Activated CD4-positive, alpha-beta T cell treated with anti-CD3 and anti-CD28 coated beads for 24 hours (primary cell): ENCODE measurements around the gene NR2F1.

Experiments used
- DNase-seq, 2 donors: peaks; one replicate each; pipeline ENCODE4 v3.0.0-alpha.2; 2020; ENCODE audit warnings: low read depth in 2 of 2

Gene NR2F1

DNA sequence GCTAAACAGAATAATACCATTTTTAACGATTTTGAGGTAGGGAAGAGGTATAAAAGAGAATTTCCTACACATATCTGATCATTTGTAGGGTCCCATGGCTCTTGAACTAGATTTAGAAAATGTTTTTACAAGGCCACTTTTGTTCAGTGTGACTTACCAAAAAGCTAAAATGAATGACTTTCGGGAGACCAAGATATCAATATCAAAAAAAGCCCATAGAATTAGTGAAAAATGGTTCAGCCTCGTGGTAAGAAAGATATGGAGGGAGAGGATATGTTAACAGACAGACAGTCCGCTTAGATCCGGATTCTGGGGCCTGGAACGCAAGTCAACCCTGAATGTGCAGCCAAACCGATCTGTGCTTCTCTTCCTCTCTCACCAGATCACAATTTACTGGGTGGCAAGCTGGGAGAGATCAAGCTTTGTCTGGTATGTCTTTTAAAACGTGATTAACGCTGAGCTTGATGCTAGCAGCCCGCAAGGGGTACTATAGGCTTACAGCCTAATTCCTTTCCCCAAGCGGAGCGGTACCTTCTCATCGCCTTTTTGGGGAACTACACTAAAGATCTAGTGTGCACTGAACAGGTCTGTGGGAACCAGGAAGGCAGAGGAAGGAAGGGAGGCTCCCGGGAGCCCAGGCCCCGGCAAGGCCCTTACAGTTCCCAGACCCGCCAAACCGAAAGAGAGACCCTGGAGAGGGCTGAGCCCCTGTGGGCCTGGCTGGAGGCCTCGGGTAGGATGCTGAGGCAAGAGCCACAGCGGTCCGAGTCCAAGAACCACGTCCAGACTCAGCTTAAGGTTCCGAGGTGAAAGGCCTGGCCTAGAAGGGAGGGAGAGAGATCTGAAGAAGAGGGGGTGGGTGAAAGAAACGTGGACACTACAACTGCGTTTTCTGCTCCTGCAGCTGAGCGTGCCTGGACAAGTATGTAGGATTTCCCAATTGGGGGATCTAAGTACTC lies 4.9 kb upstream of the NR2F1 start:
- DNase-seq, result no peak

DNA sequence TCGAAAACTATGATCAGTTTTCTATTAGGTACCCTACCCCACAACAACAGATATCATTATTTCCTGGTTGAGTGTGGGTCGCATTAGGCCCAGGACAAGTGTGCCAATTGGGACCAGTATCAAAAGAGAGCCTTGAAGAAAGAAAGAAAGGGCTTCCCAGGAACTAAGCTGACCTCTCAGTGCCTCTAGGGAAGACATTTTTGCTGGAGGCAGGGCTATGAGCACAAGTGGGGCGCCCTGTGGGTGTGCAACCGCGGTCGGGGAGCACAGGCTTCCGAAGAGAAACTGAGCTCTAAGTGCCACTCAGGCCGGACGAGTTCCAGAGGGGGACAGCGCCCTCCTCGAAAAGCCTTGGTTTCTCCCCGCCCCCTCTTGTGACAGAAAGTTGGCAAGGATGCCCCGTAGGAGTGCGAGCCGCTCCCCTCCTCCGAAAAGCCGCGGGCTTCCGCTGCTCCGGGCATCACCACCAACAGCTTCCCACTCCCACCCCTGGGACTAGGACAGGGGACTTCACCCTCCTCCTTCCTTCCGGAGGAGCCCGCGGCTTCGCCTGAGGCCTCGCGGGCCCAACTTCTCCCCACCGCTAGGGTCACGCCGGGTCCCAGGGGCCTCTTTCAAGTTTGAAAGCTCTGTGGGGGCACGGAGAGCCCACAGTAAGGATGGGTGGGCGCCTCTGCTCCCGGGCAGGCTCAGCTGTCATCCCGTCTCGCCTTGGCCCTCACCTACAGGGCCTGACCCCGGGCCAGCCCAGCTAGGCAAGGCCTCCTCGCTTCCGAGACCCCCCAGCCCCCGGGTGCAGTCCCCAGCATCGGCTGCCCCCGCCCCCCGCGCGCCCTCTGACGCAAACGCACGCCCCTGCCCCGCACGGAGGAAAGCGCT lies 4.0 kb upstream of the NR2F1 start:
- DNase-seq, result no peak

DNA sequence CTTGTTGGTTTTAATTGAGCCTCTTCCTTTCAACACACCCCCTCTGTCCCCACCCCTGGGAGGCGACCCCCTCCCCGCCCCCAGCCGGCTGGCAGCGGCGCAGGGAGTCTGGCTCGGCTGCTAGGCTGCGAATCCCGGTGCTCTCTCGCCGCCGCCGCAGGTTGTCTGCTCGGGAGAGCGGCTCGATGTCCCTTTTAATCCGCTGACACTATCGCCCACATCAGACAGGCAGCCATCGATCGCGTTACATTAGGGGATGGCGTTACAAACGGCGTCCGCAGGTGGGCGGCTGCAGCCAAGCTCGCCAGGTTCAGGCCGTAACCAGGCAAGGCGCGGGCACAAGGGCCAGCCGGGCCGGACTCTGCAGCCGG lies 3.3 kb upstream of the NR2F1 start:
- DNase-seq, result no peak

DNA sequence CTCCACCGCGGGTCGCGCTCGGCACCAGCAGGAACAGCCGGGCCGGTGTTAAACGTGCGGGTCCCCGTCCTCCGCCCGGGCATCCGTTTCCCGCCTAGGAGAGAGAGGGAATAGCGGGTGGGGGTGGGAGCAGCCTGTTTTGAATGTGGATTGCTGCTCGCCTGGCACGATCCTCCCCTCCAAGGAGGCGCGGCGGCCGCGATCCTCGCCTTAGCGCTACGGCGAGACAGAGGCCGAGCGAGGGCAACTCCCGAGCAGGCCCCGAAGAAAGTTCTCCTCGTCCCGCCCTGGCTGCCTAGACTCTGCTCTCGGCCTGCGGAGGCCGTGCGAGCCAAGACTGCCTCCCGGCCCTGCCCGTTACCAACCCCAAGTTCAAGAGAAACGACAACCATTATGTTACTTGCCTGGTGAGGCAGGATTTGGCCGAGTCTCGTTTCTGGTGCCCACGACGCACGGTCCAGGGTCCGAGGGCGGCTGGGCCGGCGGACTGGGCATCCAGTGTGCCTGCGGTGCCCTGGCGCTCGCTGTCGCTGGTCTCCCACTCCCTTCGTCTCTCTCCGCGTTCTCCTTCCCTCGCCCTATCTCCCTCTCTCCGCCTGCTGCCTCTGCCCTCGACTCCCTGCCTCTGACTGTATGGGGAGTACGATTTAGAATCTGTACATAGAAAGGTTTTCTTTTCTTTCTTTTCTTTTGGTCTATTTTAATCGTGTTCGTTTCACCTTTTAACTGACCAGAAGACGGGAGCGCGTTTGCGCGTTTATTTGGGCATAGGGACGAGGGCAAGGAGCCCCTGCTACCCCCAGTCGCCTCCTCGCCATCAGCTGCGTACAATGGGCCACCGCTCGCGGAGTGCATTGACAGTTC lies 2.7 kb upstream of the NR2F1 start:
- no peak for DNase-seq

DNA sequence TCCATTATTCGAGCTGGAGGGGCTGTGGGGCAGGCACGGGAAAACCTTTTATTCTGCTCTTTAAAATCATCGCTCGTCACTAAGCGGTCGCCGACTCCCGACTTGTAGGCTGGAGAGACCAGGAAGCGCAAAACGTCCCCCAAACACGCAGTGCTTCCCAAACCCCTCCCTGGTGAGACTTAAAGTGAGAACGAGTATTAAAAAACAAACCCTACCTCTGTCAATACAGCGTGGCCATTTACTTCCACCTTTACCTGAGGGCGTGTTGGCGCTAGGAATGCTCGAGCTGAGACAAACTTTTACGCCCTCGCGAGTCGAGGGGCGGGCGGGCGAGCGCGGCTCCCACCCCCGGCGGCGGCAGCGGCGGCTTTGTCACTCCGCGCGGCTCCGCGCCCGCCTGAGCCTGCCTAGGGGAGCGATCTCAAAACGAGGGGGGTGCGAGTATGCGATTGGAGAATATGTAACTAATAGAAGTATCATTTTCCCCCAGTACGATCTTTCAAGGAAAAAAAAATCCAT lies 2.0 kb upstream of the NR2F1 start, which contains the start of gene NR2F1-AS1:
Gene NR2F1-AS1 (minus strand): TSS at position 293 of the 519 bp plus-strand sequence.
- DNase-seq, result no peak

DNA sequence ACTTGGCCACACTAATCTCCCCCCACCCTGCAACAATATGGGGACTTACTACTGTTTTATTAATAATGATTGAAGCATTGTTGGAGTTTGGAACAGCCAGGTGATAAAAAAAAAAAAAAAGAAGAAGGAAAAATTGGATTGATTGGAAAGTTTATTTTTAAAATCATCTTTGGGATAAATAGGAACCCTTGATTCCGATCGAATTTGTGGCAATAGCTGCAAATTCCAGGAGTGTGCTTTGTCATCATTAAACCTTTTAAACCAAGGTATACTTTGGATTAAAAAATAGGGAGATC lies 907 bp upstream of the NR2F1 start:
- no peak for DNase-seq

DNA sequence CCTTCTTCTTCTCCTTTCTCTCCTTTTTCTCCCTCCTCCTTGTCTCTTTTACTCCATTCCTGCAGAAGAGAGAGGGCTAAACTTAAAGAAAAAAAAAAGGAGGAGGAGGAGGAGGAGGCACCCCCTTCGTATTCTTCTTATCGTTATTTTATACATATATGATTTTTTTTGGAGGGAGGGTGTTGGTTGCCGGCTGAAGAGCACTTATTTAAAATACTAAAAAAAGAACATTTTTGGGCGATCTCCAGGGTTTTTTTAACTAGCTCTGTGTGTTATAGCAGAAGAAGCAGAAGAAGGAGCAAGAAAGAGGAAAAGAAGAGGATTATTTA lies 381 bp downstream of the NR2F1 start:
- no peak for DNase-seq

DNA sequence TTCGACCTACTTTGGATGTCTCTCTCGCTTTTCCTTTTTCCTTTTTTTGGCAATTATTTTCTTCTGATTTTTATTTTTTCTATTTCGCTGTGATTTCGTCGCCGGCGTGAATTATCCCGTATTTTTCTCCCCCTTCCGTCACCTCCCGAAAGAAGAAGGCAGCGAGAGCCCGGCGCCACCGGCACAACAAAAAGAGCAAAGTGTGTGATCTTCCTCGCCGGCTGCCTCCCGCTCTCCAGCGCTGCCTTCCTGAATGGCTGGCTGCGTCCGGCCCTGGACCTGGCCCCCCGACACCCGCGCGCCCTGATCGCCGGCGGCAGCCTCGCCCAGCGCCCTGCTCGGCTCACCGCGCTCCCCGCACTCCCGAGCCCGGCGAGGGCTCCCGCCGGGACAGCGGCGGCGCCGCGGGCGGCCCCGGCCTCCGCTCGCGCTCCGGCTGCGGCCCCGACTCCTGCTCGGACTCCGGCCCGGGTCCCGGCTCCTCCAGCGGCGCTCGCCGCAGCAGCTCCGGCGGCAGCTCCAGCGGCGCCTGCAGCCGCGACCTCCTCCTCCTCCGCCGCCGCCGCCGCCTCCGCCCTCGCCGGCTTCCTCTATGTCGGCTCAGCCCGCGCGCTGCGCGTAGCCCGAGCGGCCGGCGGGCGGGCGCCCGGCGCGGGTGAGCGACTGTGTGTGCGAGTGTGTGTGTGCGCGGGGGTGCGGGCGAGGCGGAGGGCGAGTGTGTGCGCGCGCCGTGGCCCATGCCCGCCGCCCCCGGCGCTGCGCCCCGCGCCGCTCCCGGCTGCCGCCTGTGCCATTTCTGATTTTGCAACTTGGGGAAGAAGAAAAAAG lies 960 bp downstream of the NR2F1 start:
- DNase-seq, result no peak

DNA sequence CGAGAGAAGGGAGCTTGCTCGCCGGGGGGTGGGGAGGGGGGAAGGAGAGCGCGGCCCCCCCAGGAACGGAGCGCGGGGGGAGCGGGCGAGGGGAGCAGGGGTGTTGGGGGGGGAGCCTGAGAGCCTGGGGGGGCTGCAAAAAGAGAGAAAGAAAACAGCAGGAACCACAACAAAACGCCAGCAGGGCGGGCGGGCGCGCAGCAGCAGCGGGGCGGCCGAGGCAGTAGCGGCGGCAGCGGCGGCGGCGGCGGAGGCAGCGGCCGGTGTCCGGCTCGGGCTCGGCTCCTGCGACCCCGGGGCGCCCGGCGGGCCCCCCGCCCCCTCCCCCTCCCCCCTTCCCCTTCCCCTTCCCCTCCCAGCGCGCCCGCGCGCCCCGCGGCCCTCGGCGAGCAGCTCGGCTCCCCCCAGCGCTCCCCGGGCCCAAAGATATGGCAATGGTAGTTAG lies 1.6 kb downstream of the NR2F1 start:
- no peak for DNase-seq

DNA sequence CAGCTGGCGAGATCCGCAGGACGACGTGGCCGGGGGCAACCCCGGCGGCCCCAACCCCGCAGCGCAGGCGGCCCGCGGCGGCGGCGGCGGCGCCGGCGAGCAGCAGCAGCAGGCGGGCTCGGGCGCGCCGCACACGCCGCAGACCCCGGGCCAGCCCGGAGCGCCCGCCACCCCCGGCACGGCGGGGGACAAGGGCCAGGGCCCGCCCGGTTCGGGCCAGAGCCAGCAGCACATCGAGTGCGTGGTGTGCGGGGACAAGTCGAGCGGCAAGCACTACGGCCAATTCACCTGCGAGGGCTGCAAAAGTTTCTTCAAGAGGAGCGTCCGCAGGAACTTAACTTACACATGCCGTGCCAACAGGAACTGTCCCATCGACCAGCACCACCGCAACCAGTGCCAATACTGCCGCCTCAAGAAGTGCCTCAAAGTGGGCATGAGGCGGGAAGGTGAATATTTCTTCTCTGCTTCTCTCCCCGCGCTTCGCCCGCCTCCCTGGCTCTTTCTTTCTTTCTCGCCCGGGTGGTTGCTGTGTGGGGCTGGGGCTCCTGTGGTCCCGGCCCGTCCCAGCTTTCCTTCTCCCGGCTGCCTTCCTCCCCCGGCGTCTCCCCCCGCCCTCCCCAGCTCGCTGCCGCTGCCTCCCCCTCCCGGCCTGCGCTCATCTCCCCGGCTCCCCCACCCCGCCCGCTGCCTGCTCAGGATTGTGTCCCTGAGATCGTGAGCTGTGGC lies 2.2 kb downstream of the NR2F1 start:
- DNase-seq, result no peak

DNA sequence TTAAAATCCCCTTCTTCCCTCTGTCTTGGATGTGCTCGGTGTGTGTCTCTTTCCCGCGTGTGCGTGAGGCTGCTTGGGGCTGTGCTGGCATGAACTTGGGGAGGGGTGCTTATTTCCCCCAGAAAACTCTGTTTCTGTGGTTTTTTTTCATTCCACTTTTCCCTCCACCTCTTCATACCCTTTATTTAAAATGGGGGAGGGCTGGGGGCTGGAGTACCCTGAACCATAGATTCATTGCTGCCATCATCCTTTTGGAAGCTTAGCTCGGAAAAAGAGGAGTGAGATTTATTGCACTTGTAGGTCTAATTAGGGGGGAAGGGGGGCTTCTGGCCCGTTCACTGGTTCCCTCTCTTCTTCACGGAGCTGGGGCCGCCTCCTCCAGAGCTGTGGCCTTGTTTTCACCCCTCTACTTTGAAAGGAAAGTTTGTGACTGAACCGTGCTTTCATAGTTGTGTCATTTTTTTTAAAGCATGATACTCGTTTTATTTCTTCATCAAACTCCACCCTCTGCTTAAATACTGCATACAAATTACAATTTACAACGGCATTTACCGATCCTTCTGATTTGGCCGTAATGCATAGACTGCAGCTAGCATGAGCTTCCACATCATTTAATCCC lies 2.9 kb downstream of the NR2F1 start:
- DNase-seq, result no peak

DNA sequence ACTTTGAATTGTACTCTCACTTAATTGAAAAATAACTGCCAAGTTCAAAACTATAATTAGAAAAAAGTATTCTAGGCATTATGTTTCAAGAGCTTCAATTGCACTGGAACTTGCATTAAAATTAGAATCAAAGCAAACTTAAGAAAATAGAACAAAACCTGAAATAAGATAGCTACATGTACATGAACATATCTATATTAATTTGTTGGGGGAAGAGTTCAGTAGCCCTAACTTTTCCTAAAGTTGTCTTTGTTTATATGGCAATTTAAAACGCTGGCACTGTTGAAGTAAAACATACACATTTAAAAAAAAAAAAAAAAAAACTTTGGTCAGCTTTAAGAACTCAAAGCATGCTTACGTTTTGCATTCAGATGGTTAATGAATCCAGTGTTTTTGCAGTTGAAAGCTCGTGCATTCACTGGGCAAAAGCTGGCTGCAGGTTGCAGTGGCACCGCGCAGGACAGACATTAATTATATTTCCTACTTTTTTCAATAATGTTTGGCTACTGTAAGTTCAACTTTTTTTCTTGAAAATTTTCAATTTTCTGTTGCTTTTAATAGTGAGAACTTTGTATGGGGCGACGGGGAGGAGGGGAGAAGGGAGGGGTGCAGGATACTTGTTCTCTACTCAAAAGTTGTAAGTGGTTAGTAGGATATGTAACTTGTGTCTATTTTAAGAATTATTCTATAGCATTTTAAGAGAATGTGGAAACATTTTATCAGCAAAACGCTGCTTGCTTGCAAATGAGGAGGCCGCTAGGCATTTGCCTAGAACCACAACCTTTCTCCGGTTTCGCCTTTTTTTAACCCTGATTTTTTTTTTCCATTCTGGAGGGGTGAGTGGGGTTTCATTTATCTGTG lies 3.9 kb downstream of the NR2F1 start:
- no peak for DNase-seq

DNA sequence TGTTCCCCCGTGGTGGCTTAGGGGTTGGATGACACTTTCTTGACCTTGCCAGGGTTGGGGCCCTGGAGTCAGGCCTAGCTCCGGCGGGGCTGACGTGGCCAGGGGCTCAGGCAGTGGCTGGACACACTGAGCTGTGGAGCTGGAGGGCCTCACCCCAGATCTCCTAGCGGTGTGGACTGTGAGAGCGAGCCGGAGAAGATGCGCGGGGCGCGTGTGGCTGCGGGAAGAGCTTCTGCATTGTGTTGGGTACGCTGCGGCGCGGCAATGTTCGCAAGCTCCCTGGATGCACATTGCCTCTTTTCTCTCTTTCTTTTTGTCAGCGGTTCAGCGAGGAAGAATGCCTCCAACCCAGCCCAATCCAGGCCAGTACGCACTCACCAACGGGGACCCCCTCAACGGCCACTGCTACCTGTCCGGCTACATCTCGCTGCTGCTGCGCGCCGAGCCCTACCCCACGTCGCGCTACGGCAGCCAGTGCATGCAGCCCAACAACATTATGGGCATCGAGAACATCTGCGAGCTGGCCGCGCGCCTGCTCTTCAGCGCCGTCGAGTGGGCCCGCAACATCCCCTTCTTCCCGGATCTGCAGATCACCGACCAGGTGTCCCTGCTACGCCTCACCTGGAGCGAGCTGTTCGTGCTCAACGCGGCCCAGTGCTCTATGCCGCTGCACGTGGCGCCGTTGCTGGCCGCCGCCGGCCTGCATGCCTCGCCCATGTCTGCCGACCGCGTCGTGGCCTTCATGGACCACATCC lies 4.8 kb downstream of the NR2F1 start:
- no peak for DNase-seq

DNA sequence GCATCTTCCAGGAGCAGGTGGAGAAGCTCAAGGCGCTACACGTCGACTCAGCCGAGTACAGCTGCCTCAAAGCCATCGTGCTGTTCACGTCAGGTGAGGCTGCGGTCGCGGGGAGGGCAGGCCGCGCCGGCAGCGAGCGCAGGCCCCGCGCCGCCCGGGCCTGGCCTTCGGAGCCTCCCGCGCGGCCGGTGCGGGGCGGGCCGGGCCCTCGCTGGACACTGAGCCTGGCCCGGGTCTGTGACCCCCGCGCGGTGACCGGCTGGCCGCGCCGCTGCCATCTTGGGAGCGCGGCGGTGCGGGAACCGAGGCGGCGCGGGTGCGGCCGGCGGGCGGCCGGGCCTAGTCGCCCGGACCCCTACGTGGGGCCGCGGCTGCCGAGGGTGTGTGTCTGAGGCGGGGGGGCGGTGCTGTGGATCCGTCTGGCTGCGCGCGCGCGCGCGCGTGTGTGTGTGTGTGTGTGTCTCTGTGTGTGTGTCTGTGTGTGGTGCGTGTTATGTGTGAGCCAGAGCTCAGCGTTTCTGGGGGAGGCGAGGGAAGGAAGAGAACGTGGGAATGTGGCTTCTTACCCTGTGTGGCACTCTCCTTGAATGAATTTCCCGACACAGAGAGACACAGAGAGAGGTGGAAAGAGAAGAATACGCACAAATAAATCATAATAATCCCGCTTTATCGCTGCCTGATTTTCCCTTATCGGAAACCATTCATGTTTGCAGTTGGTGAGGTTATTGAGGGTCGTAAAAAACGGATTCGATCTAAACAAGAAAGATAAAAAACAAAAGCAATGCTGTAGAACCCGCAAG lies 5.5 kb downstream of the NR2F1 start:
- DNase-seq, result no peak

DNA sequence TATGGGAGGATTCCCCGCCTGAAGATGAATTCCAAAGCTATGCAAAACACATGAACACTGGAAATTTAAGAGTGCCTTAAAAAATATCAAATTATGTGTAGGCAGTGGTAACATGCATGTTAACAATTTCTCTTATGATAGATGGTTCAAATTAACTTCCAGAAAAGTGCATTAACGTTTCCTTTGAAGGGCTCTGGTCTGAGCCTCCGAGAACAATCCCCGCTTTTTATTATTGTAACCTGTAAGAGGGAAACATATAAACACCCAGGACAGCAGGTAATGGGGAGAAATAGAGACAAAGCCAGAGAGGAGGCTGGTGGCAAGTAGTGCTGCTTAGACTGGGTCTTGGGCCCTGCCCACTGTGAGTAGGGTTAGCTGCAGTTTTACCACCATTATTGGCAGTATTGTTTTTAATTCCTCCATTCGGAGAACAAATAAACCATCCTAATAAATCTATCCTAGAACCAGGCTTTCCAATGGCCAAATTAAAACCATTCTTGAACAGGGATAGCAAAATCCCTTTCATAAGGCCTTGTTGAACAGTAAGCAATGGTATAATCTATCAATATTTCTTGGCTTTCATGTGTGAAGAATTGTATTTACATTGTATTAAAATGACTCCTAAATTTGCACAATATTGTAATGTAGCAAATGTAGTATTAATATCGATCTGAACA lies 6.3 kb downstream of the NR2F1 start:
- no peak for DNase-seq

DNA sequence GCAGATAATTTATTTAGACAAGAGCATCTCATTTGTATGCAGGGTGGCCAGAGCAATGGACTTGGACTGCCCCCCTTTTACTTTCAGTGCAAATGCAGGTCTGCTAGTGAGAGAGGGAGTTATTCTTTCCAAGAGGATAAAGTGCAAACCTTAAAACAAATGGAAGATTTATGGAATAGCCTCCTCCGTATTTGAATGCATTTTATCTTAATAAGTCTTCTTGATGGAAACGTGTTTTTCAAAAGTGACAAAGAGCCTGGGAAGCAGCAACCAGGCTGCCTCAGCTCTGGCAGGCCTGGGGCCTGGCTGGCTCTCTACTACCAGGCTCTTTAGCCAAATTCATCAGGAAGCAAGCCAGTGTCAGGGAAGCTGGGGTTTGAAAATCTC lies 6.8 kb downstream of the NR2F1 start:
- no peak for DNase-seq

DNA sequence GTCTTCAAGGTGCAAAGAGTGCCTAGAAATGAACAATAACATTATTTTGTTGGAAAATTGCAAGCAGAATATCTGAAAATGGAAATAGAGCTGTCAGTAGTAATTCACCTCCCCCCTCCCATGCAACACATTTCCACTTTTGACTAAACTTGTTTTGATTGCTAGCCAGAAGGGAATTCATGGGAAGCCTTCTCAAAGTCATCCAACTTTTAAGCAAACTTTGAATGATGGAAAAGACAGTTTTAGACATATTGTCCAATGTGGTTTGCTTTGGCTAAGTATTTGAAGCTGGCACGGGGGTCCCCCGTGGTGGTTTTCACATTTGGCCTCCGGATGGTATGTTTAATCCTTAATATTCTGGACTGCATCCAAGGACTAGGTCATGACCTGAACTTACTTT lies 7.5 kb downstream of the NR2F1 start:
- no peak for DNase-seq
